Psoas muscle (tissue), 8 donors: ENCODE measurements around the gene ATF7. TPM values are rescaled to one million over a fixed set of nuclear protein-coding genes. Genes with fewer than 3 reads are reported as not detected.
"Not testable (repeated sequence)": the region's sequence is repeated elsewhere in the genome, so short reads cannot be mapped to it uniquely, and the experiment has no call there.

Experiments
- ATAC-seq, 4 donors: fragments of 200-7000 bp; cut with Tn5 transposase; one replicate each; pipeline ENCODE4 v1.9.1; 2020; ENCODE audit warnings: moderate library complexity in 3 of 4, mild to moderate bottlenecking in 2 of 4
- DNase-seq, 2 donors: peaks; one replicate each; pipeline ENCODE4 v3.0.0-alpha.2; 2020
- H3K27ac ChIP-seq: fragments of 200-600 bp; one replicate; pipeline ENCODE4 v1.8.0; 2022
- H3K27me3 ChIP-seq, 3 donors: fragments of 200-600 bp in 1 of 3; one replicate each; pipeline versions ENCODE4 v1.6.1 to v1.8.0; 2013 to 2022; ENCODE audit warnings: low read length in 2 of 3, mild to moderate bottlenecking in 2 of 3, moderate library complexity in 1 of 3; ENCODE audit not compliant: insufficient read depth in 3 of 3
- H3K36me3 ChIP-seq, 2 donors: fragments of 200-600 bp in 1 of 2; one replicate each; pipeline versions ENCODE4 v1.6.1 to v1.8.0; 2013 to 2022; ENCODE audit warnings: low read depth in 1 of 2, mild to moderate bottlenecking in 1 of 2, moderate library complexity in 1 of 2; ENCODE audit not compliant: insufficient read depth in 1 of 2
- H3K4me1 ChIP-seq: fragments of 200-600 bp; one replicate; pipeline ENCODE4 v1.8.0; 2022
- H3K4me3 ChIP-seq: fragments of 200-600 bp; one replicate; pipeline ENCODE4 v1.8.0; 2022; ENCODE audit warnings: mild to moderate bottlenecking
- H3K9me3 ChIP-seq: fragments of 200-600 bp; one replicate; pipeline ENCODE4 v1.8.0; 2022
- WGBS, 3 donors: extraction: QIAGEN DNeasy Blood & Tissue Kit; methylation state at CpG; one replicate each; pipeline versions ENCODE4 v1.1.6 to v1.1.7; 2013; 5-methylcytosine and 5-hydroxymethylcytosine counted together
- intact Hi-C, 2 donors: fragments of 100-400 bp; cut with DNase I; formaldehyde crosslinking; loops; one replicate each; pipeline versions ENCODE4 v1.11.0 to v1.14.2; 2022
- polyA plus RNA-seq, 3 donors: library from polyadenylated mRNA; stranded (reverse); fragments of 200-250 nt; gene quantifications; one replicate each; pipeline ENCODE4 v1.2.3, GENCODE V29; 2013
- total RNA-seq, 4 donors: library from RNA; stranded (reverse); fragmentation: NEBNext Ultra II Directional in 2 of 4; extraction: Animal tissue kit (Norgen Biotek cat#: 25700) in 2 of 4; gene quantifications; one replicate each; pipeline versions ENCODE4 v1.2.1 to v1.2.4, GENCODE V29; 2021 to 2023
- TF ChIP-seq, protein P1 (sequence below): fragments of 200-600 bp; IDR thresholded peaks from one replicate; pipeline ENCODE4 v1.8.0; 2022; ENCODE audit warnings: antibody characterized with exemption
- donor health status: healthy with polysubstance abuse.
- donor health status: DM: no; HTN: no; CAD: no; lungs with moderate emphysema.
- donor health status: Bipolar disorder and iron deficiency.
- donor health status: healthy.
- donor health status: DM: yes; HTN: yes; CAD: no.
- donor health status: DM: no; HTN: no; CAD: no.
- donor health status: DM: no; HTN: no; CAD: no.
- donor health status: DM: yes; HTN: yes; CAD: no.

Gene ATF7
- total and polyA plus RNA-seq, 7 donors: 15.7 to 32.3 (median 25.4) TPM

DNA sequence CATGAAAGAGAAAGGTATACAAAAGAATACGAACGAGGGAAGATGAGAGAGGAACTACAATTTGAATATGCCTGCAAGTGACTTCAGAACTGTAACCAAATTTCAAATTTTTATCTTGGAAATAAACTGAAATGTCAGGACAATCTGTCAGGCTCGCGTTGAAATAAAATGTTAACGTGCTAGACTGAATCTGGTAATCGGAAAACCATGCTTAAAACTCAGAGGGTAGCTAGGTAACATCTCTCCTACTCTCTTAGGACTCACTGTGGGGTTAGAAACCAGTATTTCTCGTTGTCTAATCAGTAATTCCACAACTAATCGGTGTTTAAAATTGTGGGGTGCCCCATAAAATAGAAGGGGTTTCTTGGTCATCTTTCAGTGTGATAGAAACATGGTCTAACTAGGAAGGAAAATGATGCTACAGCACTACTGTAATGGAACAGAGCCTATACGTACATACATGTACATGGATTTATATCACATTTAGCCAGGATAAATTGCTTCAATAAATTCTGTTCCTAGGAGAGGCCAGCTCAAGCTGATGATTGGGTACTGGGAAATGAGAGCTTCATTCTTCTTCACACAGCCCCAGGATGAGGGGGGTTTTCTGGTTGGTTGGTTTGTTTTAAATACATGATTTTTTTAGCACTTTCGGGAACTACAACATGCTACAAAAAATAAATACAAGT is 23.9 kb downstream of the ATF7 start:
- Histone ChIP-seq H3K36me3 (peaks cover 0 to 6% of the 10 kb centered on the region in 2 donors), H3K27ac (no peak overlapping the region), H3K4me3 (no peak overlapping the region), H3K4me1 (peaks cover 27% of the 10 kb centered on the region), H3K9me3 (no peaks in the 10 kb centered on the region), H3K27me3 (no peaks in the 10 kb centered on the region)
- DNase-seq: no peak
- no peak for ATAC-seq
- TF ChIP-seq, protein P1, sequence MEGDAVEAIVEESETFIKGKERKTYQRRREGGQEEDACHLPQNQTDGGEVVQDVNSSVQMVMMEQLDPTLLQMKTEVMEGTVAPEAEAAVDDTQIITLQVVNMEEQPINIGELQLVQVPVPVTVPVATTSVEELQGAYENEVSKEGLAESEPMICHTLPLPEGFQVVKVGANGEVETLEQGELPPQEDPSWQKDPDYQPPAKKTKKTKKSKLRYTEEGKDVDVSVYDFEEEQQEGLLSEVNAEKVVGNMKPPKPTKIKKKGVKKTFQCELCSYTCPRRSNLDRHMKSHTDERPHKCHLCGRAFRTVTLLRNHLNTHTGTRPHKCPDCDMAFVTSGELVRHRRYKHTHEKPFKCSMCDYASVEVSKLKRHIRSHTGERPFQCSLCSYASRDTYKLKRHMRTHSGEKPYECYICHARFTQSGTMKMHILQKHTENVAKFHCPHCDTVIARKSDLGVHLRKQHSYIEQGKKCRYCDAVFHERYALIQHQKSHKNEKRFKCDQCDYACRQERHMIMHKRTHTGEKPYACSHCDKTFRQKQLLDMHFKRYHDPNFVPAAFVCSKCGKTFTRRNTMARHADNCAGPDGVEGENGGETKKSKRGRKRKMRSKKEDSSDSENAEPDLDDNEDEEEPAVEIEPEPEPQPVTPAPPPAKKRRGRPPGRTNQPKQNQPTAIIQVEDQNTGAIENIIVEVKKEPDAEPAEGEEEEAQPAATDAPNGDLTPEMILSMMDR: no peak
- intact Hi-C loops: no loop called here
- WGBS, 3 donors: 64 to 72% (median 68%) methylated on average over 10 of the region's 10 CpGs

DNA sequence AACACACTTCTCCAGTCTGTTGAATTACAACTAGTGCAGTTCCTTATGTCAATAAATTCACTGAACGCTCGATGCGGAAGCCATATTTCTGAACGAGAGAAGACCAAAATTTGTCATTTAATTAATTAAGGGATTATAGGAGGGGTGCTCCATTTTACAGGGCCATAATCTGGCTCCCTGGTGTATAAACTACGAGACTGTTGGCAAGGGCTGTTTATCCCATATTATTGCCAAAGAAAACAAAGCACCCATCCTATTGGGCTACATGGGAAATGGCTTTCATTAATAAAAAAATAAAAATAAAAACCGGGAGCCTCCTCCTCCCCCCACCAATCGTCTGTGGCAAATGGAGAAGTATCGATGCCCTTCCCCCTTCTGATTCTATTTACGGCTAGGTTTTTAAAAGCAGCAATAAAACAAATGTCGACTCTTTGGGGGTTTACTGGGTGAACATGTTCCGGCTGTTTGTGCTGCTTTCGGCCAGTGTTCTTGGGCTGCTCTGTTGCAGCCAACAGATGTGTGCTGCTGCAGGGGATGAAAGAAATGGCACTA is 24.8 kb downstream of the ATF7 start:
- H3K9me3 ChIP-seq: no peaks in the 10 kb centered on the region
- H3K4me1 ChIP-seq: peaks cover 34% of the 10 kb centered on the region
- TF ChIP-seq, protein P1: no peak
- peaks cover 0 to 6% of the 10 kb centered on the region in 2 donors for H3K36me3 ChIP-seq
- H3K4me3 ChIP-seq: peak overlapping the region; percentile 8
- no peaks in the 10 kb centered on the region for H3K27me3 ChIP-seq
- ATAC-seq (no peak), DNase-seq (no peak)
- no peak overlapping the region for H3K27ac ChIP-seq
- 29 to 36% (median 30%) methylated on average over 12 of the region's 12 CpGs for WGBS, 3 donors
- intact Hi-C loops: no loop called here

DNA sequence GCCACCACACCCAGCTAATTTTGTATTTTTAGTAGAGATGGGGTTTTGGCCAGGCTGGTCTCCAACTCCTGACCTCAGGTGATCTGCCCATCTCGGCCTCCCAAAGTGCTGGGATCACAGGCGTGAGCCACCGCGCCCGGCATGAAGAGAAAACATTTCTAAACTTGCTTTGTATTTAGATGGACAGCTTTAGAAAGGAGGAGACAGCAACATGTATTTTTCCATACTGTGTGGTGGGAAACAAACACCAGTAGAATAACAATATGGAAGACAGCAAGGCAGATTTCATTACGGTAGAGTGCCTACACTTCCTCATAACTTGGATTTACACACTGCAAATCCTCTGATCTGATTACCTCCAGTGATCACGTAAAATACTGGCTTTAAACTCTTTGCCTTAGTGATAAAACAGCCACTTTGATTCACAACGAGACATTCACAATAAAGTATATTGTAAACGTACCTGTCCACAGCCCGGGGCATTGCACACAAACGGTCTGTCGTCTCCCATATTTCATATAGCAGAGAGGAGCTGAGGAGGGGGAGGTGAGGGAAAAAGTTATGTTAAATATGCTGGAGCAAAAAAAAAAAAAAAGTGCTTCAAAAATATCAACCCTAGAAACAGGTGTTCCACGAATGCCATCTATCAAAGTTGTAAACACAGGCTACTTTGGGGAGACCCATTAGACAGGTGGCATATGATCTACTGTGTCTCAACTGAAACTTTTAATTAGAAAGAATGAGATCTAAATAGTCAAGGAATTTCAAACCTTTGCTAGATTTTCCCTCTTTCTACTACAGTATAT is 25.5 kb downstream of the ATF7 start:
- no peaks in the 10 kb centered on the region for H3K27me3 ChIP-seq
- intact Hi-C loops: no loop called here
- DNase-seq: no peak
- TF ChIP-seq, protein P1: no peak
- WGBS, 3 donors: 71 to 84% (median 74%) methylated on average over 13 of the region's 13 CpGs
- peaks cover 37% of the 10 kb centered on the region for H3K4me1 ChIP-seq
- H3K36me3 ChIP-seq: peaks cover 0 to 6% of the 10 kb centered on the region in 2 donors
- no peak overlapping the region for H3K4me3 ChIP-seq
- H3K9me3 ChIP-seq: no peaks in the 10 kb centered on the region
- no peak for ATAC-seq
- H3K27ac ChIP-seq: no peak overlapping the region

DNA sequence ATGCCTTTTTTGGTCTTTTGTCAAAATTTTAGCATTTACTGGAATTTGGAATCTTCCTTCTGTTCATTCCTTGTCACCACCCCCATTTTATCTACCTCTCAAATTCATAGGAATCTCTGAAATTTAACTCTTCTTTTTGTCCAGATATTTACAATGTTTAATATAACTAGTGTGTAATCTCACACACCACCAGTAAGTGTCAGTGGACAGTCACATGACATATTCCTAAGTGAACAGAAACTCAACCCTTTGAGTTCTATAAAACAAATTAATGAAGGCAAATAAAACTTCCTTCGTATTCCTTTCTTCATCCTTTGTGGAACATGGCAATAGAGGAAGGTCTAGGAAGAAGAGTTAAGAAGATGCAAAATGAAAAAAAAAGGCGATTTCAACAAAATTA is 26.6 kb downstream of the ATF7 start:
- Histone ChIP-seq H3K36me3 (peaks cover 0 to 6% of the 10 kb centered on the region in 2 donors), H3K27me3 (no peaks in the 10 kb centered on the region), H3K4me3 (no peak overlapping the region), H3K4me1 (peaks cover 45% of the 10 kb centered on the region), H3K27ac (no peak overlapping the region), H3K9me3 (no peaks in the 10 kb centered on the region)
- intact Hi-C loops: no loop called here
- TF ChIP-seq, protein P1: peak; percentile 21
- ATAC-seq: peak in 2 of 4 donors; percentile 60 to 65
- 88 to 94% (median 92%) methylated on average over 2 of the region's 2 CpGs for WGBS, 3 donors
- no peak for DNase-seq

DNA sequence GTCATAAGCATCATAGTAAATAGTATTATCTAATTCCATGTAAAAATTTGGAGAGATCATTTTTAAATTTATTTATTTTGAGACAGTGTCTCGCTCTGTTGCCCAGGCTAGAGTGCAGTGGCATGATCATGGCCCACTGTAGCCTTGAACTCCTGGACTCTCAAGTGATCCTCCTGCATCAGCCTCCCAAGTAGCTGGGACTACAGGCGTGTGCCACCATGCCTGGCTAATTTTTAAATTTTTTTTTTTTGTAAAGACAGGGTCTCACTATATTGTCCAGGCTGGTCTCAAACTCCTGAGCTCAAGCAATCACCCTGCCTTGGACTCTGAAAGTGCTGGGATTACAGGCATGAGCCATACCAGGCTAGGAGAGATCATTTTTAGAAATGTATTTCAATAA is 27.2 kb downstream of the ATF7 start:
- H3K27ac ChIP-seq, H3K4me3 ChIP-seq, H3K36me3 ChIP-seq, intact Hi-C loops, H3K9me3 ChIP-seq, H3K27me3 ChIP-seq, DNase-seq, ATAC-seq: not testable (repeated sequence)
- WGBS, 3 donors: 98 to 100% (median 98%) methylated on average over 2 of the region's 2 CpGs
- peaks cover 45% of the 10 kb centered on the region for H3K4me1 ChIP-seq
